ENCODE data around the gene PRR12.
A peak's percentile ranks its signal among the peaks of the same experiment; 100 is the strongest.
"Not testable (repeated sequence)": the region's sequence is repeated elsewhere in the genome, so short reads cannot be mapped to it uniquely, and the experiment has no call there.

The PRR12 gene

DNA sequence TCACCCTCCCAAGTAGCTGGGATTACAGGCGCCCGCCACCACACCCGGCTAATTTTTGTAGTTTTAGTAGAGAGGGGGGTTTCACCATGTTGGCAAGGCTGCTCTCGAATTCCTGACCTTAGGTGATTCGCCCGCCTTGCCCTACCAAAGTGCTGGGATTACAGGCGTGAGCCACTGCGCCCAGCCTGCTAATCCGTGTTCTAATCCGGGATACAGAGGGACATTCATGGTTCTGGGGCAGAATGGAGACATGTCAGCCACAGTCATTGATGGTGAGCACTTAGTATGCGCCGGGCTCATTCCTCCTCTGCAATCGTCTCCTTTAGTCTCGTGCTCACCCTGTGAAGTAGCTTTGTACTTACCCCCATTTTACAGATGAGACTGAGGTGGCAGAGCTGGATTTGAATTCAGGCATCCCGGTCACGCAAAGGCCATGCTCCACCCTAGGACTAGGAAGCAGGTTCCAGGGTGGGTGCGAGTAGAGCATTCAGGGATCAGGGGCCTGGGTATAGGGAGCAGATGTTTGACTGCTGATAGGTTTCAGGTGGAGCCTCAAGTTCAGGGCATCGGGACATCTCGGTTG is 40.7 kb downstream of the PRR12 start:
- no peak for DNase-seq (ENCODE audit: low read depth)
- H3K4me3 ChIP-seq (ENCODE audit: low read length): no peak overlapping the region
- TF ChIP-seq, protein P1, sequence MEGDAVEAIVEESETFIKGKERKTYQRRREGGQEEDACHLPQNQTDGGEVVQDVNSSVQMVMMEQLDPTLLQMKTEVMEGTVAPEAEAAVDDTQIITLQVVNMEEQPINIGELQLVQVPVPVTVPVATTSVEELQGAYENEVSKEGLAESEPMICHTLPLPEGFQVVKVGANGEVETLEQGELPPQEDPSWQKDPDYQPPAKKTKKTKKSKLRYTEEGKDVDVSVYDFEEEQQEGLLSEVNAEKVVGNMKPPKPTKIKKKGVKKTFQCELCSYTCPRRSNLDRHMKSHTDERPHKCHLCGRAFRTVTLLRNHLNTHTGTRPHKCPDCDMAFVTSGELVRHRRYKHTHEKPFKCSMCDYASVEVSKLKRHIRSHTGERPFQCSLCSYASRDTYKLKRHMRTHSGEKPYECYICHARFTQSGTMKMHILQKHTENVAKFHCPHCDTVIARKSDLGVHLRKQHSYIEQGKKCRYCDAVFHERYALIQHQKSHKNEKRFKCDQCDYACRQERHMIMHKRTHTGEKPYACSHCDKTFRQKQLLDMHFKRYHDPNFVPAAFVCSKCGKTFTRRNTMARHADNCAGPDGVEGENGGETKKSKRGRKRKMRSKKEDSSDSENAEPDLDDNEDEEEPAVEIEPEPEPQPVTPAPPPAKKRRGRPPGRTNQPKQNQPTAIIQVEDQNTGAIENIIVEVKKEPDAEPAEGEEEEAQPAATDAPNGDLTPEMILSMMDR (conservative IDR thresholded peaks at IDR 0.05; ENCODE audit: low read depth, low read length): no peak

DNA sequence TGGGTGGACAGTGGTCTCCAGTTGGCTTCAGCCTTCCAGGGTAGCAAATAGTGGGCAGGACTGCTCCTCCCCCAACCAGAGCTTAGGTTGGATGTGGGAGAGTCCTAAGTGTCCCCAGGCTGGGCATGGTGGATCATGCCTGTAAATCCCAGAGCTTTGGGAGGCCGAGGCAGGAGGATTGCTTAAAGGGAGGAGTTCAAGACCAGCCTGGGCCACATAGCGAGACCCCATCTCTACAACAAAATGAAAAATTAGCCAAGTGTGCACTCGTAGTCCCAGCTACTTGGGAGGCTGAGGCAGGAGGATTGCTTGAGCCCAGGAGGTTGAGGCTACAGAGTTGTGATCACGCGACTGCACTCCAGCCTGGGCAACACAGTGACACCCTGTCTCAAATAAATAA is 41.6 kb downstream of the PRR12 start:
- H3K4me3 ChIP-seq (ENCODE audit: low read length): no peak overlapping the region
- no peak for DNase-seq (ENCODE audit: low read depth)
- TF ChIP-seq, protein P1 (conservative IDR thresholded peaks at IDR 0.05; ENCODE audit: low read depth, low read length): no peak

DNA sequence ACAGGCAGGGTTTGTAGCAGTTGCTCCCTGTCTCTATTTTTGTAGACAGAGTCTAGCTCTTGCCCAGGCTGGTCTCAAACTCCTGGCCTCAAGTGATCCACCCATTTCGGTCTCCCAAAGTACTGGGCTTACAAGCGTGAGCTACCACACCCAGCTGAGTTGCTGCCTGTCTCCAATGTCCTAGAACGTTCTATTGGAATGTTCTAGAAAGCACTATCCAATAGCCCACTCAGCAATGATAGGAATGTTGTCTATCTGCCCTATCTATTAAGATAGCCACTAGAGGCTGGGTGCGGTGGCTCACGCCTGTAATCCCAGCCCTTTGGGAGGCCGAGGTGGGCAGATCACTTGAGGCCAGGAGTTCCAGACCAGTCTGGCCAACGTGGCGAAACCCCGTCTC is 42.3 kb downstream of the PRR12 start:
- DNase-seq (ENCODE audit: low read depth); H3K4me3 ChIP-seq (ENCODE audit: low read length): not testable (repeated sequence)

DNA sequence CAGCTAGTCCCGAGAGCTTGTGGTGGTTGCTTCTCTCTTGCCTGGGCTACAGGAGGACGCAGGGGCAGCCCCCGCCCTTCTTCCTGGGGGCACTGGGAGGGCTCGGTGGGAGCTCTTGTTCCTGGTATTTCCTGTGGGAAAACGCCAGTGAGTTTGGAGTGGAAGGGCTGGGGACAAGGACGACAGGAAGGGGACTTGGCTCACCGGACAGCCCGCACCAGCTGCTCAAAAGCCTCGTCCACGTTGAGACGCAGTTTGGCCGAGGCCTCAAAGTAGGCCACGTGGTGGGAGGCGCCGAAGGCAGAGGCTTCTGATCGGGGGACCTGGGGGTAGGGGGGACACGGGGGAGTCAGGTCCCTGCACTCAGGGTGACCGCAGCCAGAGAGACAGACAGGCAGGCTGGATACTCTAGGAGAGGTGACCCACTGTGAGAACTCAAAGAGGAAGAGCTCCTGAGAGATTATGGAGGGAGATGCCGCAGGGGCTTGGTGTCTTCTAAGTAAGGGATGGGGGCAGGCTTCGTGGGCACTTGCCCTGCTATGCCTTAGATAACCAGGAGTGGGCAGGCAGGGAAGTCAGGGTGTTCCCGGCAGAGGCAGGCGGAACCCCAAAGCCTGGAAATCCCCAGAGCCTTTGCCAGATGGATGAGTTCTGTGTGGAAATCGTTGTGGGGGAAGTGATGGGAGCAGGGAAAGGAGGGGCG is 44.7 kb downstream of the PRR12 start:
- TF ChIP-seq, protein P1 (conservative IDR thresholded peaks at IDR 0.05; ENCODE audit: low read depth, low read length): peak; percentile 21
- DNase-seq (ENCODE audit: low read depth): no peak
- H3K4me3 ChIP-seq (ENCODE audit: low read length): no peak overlapping the region

DNA sequence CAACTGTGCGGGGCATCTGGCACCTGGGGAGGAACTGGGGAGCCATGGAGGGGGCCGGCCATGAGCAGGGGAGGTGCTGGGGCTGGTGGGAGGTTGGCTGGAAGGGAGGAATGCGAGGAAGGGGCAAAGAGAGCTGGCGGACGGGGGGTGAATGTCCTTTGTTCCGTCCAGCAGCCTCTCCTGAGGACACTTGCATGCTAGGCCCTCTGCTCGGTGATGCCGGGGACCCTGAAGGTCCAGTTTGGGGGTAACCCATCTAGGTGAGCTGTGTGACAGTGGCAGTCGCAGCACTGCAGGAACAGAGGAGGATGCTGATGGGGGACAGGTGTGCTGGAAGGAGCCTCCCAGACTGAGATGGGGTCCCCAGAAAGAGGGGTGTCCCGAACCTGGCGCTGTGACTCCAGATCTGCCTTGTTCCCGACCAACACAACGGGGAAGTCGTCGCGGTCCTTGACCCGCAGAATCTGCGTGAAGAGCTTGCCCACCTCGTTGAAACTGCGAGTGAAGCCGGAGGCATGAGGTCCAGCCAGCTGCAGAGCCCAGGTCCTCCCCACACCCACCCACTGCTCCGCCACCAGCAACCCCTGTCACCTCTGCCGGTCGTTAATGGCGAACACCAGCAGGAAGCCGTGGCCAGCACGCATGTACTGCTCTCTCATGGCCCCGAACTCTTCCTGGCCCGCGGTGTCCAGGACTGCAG is 45.4 kb downstream of the PRR12 start:
- no peak overlapping the region for H3K4me3 ChIP-seq (ENCODE audit: low read length)
- TF ChIP-seq, protein P1 (conservative IDR thresholded peaks at IDR 0.05; ENCODE audit: low read depth, low read length): no peak
- DNase-seq (ENCODE audit: low read depth): no peak

DNA sequence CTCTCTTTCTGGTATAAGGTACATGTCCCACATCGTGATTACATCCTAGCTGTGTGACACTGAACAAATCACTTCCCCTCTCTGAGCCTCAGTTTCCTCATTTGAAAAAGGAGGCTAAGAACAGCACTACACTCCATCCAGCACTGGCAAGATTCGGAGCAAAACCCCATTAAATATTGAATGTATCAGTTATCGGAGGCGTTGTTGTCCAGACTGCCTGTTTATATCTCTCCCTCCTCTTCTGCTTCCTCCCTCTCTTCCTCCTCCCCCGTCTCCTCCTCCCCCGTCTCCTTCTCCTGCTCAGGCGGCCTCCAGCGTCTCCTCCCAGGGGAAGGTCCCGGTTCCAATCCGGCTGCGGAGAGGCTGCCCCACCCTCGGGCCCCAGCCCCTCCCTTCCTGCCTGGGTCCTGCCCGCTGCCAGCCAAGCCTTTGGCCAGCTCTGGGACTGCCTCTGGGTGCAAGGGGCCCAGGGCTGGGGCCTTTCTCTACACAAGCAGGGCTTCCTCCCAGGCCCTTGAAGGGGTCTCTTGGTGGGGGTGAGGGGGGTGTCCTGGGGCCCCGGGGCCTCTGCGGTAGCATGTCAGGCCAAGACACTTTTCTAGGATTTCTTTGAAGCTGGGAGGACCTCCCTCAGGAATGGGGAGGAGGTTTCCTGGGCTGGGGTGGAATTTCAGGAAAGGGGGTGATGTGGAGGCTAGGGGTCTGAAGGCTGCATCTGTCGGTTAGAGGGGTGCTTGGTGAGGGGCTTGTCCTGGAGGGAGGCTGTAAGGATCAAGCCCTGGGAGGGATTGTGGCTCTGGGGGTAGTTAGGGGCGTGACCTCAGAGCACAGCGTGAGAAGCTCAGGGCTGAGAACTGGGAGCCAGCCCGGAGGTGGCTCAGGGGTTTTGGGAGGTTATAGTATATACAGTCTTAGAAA is 47.1 kb downstream of the PRR12 start:
- TF ChIP-seq, protein P1 (conservative IDR thresholded peaks at IDR 0.05; ENCODE audit: low read depth, low read length): no peak
- no peak for DNase-seq (ENCODE audit: low read depth)
- H3K4me3 ChIP-seq (ENCODE audit: low read length): peak overlapping the region; percentile 14

Measured in retinal pigment epithelial cell (primary cell).